SU-DHL-6 (cell line): ENCODE results near the gene ZNF354B.

Source experiments
- H2AFZ ChIP-seq: fragments of 200-600 bp; sonication (generic); 2 replicates; pipeline ENCODE4 v1.6.1; 2014; ENCODE audit warnings: low read depth, mild to moderate bottlenecking, moderate library complexity, mixed read lengths, antibody characterized with exemption, low read length; ENCODE audit not compliant: severe bottlenecking
- H3F3A ChIP-seq: fragments of 200-600 bp; shearing (Covaris generic); 2 replicates; pipeline ENCODE4 v1.6.0; 2016; ENCODE audit warnings: antibody characterized with exemption, mild to moderate bottlenecking; ENCODE audit not compliant: insufficient read depth
- H3K27ac ChIP-seq: fragments of 200-600 bp; sonication (generic); 2 replicates; pipeline ENCODE4 v1.5.1; 2016; ENCODE audit warnings: low read depth, mild to moderate bottlenecking, low read length, moderate library complexity, mixed read lengths
- H3K27me3 ChIP-seq: fragments of 200-600 bp; sonication (generic), shearing (Covaris generic); 2 replicates; pipeline ENCODE4 v1.6.0; 2014; ENCODE audit warnings: mild to moderate bottlenecking, low read length
- H3K36me3 ChIP-seq: fragments of 200-600 bp; sonication (generic); 2 replicates; pipeline ENCODE4 v1.6.1; 2014; ENCODE audit warnings: mild to moderate bottlenecking, low read length, mixed read lengths
- H3K4me2 ChIP-seq: fragments of 300-600, 200-600 bp; shearing (Covaris generic), sonication (generic); 2 replicates; pipeline ENCODE4 v1.6.0; 2014; ENCODE audit warnings: low read length, low read depth, mild to moderate bottlenecking; ENCODE audit not compliant: poor library complexity, severe bottlenecking
- H3K4me3 ChIP-seq: fragments of 200-600 bp; sonication (generic); 2 replicates; pipeline ENCODE4 v1.5.1; 2014; ENCODE audit warnings: antibody characterized with exemption, low read length, mild to moderate bottlenecking, mixed read lengths; ENCODE audit not compliant: insufficient read depth, poor library complexity, severe bottlenecking
- H3K79me2 ChIP-seq: fragments of 200-600 bp; sonication (generic); 2 replicates; pipeline ENCODE4 v1.6.1; 2014; ENCODE audit warnings: mild to moderate bottlenecking, low read length, moderate library complexity; ENCODE audit not compliant: insufficient read depth
- H3K9ac ChIP-seq: fragments of 200-600 bp; sonication (generic); 2 replicates; pipeline ENCODE4 v1.7.0; 2014; ENCODE audit warnings: mild to moderate bottlenecking, low read length
- H3K9me2 ChIP-seq: fragments of 200-600 bp; sonication (generic); replicated peaks from 2 replicates; pipeline ENCODE4 v1.6.1; 2014; ENCODE audit warnings: low read length; ENCODE audit not compliant: insufficient read depth
- H3K9me3 ChIP-seq: fragments of 200-600 bp; sonication (generic); 2 replicates; pipeline ENCODE4 v1.6.1; 2014; ENCODE audit warnings: low read length, mixed read lengths; ENCODE audit not compliant: insufficient read depth
- H4K20me1 ChIP-seq: fragments of 200-600 bp; sonication (generic); 2 replicates; pipeline ENCODE4 v1.6.1; 2014; ENCODE audit warnings: low read depth, mild to moderate bottlenecking, antibody characterized with exemption, low read length, moderate library complexity, mixed read lengths
- CTCF ChIP-seq: fragments of 200-600 bp; sonication (generic); IDR thresholded peaks from one replicate; pipeline ENCODE4 v1.5.1; 2017; ENCODE audit warnings: antibody characterized with exemption, mild to moderate bottlenecking, low read length, moderate library complexity; ENCODE audit not compliant: insufficient read depth, poor library complexity, severe bottlenecking
- EZH2phosphoT487 ChIP-seq: fragments of 200-600 bp; sonication (generic), shearing (Covaris generic); conservative IDR thresholded peaks from 2 replicates; pipeline ENCODE4 v1.6.1; 2018; ENCODE audit warnings: mild to moderate bottlenecking, antibody characterized with exemption, low read length, moderate library complexity, mixed read lengths

The ZNF354B gene

GRCh38 chr5:178902849-178903248 is 43.1 kb downstream of the ZNF354B start:
- Histone ChIP-seq H3K4me3 (no peak overlapping the region), H2AFZ (no peak overlapping the region), H3K9me2 (no peaks in the 10 kb centered on the region), H4K20me1 (no peaks in the 10 kb centered on the region), H3K27ac (no peak overlapping the region), H3K79me2 (no peaks in the 10 kb centered on the region), H3K36me3 (no peaks in the 10 kb centered on the region), H3K9me3 (no peaks in the 10 kb centered on the region), H3K9ac (no peak overlapping the region), H3K27me3 (no peaks in the 10 kb centered on the region), H3K4me2 (no peak overlapping the region), H3F3A (no peaks in the 10 kb centered on the region)
- TF ChIP-seq EZH2phosphoT487: no peak
- TF ChIP-seq CTCF: no peak

- Histone ChIP-seq H3K4me3 (no peak overlapping the region), H3K36me3 (peaks cover 3% of the 10 kb centered on the region; the same call in 1 of the 2 replicates), H4K20me1 (no peaks in the 10 kb centered on the region), H3F3A (no peaks in the 10 kb centered on the region), H3K9me3 (peaks cover 58% of the 10 kb centered on the region; the same call in 1 of the 2 replicates), H3K9ac (no peak overlapping the region), H2AFZ (no peak overlapping the region), H3K9me2 (no peaks in the 10 kb centered on the region), H3K27ac (no peak overlapping the region), H3K79me2 (no peaks in the 10 kb centered on the region), H3K4me2 (no peak overlapping the region), H3K27me3 (no peaks in the 10 kb centered on the region)
- TF ChIP-seq EZH2phosphoT487 (no peak), CTCF (no peak)
Measured at GRCh38 chr5:178931846-178932760, 72.3 kb downstream of the ZNF354B start.
